Caco-2 (cell line): ENCODE measurements around the gene CCNA2. TPM values are rescaled to one million over a fixed set of nuclear protein-coding genes. Genes with fewer than 3 reads are reported as not detected.

Source experiments
- BruUV-seq: library from RNA; stranded (reverse); fragments of 400-500 nt; replicated peaks from 2 replicates; lab custom pipeline; 2021; lab: Mats Ljungman, UMichigan
- CTCF ChIA-PET: fragments of 300-600 bp; sonication (Branson Sonifier 250); formaldehyde crosslinking; loops from one replicate; lab custom pipeline; 2022; ENCODE audit warnings: antibody characterized with exemption; lab: Charles Lee
- POLR2A ChIA-PET: fragments of 300-600 bp; sonication (Branson Sonifier 250); formaldehyde crosslinking; loops from one replicate; lab custom pipeline; 2022; ENCODE audit warnings: antibody characterized with exemption; lab: Charles Lee
- DNase-seq, 2 experiments: peaks; one replicate each; pipeline versions ENCODE4 v3.0.0 to v3.0.0-alpha.2; 2020 to 2022
- H3K27me3 ChIP-seq: replicated peaks from 2 replicates; pipeline ENCODE4 v1.6.0; 2011; ENCODE audit warnings: low read length; ENCODE audit not compliant: control insufficient read depth, insufficient read depth
- H3K36me3 ChIP-seq: 2 replicates; pipeline ENCODE4 v1.5.1; 2011; ENCODE audit warnings: low read length; ENCODE audit not compliant: control insufficient read depth, insufficient read depth
- H3K4me1 ChIP-seq: fragments of 250-450 bp; sonication (Bioruptor Pico); 2 replicates; pipeline ENCODE4 v1.5.1; 2020; ENCODE audit warnings: mild to moderate bottlenecking
- H3K4me3 ChIP-seq: 2 replicates; pipeline ENCODE4 v1.5.1; 2011; ENCODE audit warnings: low read depth, mild to moderate bottlenecking, control low read depth, low read length
- H3K9me3 ChIP-seq: fragments of 250-450 bp; sonication (Bioruptor Pico); 2 replicates; pipeline ENCODE4 v1.5.1; 2020; ENCODE audit warnings: mild to moderate bottlenecking, moderate library complexity
- H3K27ac Mint-ChIP-seq: one replicate; pipeline ENCODE4 v1.8.0; 2022; ENCODE audit warnings: mixed read lengths; ENCODE audit not compliant: unreplicated experiment
- H3K27me3 Mint-ChIP-seq: one replicate; pipeline ENCODE4 v1.8.0; 2022; ENCODE audit warnings: mixed read lengths; ENCODE audit not compliant: insufficient read depth, unreplicated experiment
- H3K36me3 Mint-ChIP-seq: one replicate; pipeline ENCODE4 v1.8.0; 2022; ENCODE audit warnings: mild to moderate bottlenecking, mixed read lengths; ENCODE audit not compliant: insufficient read depth, unreplicated experiment
- H3K4me1 Mint-ChIP-seq: one replicate; pipeline ENCODE4 v1.8.0; 2022; ENCODE audit warnings: low read depth, mixed read lengths; ENCODE audit not compliant: unreplicated experiment
- H3K4me3 Mint-ChIP-seq: one replicate; pipeline ENCODE4 v1.8.0; 2022; ENCODE audit warnings: mild to moderate bottlenecking, moderate library complexity, mixed read lengths; ENCODE audit not compliant: unreplicated experiment
- H3K9me3 Mint-ChIP-seq: one replicate; pipeline ENCODE4 v1.8.0; 2022; ENCODE audit warnings: mixed read lengths; ENCODE audit not compliant: unreplicated experiment
- CTCF ChIP-seq, 2 experiments: fragments of 200-600 bp in 1 of 2; IDR thresholded peaks; 1 replicate in 1 of 2; 2 replicates in 1 of 2; pipeline versions ENCODE4 v1.5.1 to v1.8.0; 2011 to 2022; ENCODE audit warnings: antibody characterized with exemption in 1 of 2, control low read depth in 1 of 2, inconsistent platforms in 1 of 2, low read depth in 1 of 2, low read length in 1 of 2, mild to moderate bottlenecking in 1 of 2, moderate library complexity in 1 of 2; ENCODE audit not compliant: insufficient read depth in 1 of 2, severe bottlenecking in 1 of 2, unreplicated experiment in 1 of 2
- intact Hi-C: fragments of 100-400 bp; cut with micrococcal nuclease; formaldehyde crosslinking; loops from one replicate; pipeline ENCODE4 v1.10.0; 2022; ENCODE audit not compliant: unreplicated experiment
- total RNA-seq: library from RNA; stranded (reverse); gene quantifications from 2 replicates; pipeline ENCODE4 v1.2.3, GENCODE V29; 2022

The CCNA2 gene
- total RNA-seq, 1 experiment from 2014 or later = 97.9 TPM

GRCh38 chr4:121789960-121790829, 33.5 kb downstream of the CCNA2 start:
- no peaks in the 10 kb centered on the region for H3K27me3 ChIP-seq
- POLR2A ChIA-PET = no interaction called here
- CTCF ChIA-PET = no interaction called here

DNA sequence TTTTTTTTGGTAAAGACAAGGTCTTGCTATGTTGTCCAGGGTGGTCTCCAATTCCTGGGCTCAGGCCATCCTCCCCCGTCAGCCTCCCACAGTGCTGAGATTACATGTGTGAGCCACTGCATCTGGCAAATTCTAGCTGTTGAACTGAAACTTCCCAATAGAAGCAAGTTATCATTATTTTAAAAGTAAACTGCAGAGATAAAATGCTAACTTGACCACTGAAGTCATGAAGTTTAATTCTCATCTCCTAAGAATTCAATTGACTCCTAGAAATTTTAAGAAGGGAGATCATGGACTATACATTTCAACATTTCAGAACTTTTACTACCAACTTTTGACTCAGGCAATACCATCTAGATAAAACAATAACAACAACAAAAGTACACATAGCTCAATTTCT, 34.2 kb downstream of the CCNA2 start:
- Histone ChIP-seq H3K4me1 (peaks cover 11% of the 10 kb centered on the region; the same call in 1 of the 2 replicates), H3K36me3 (no peaks in the 10 kb centered on the region), H3K4me3 (no peak overlapping the region), H3K9me3 (no peaks in the 10 kb centered on the region), H3K27me3 (no peaks in the 10 kb centered on the region)
- intact Hi-C loops = no loop called here
- no peak overlapping the region for H3K4me3 Mint-ChIP-seq
- no TSS peak for BruUV-seq
- peaks cover 6% of the 10 kb centered on the region for H3K27me3 Mint-ChIP-seq
- no peaks in the 10 kb centered on the region for H3K36me3 Mint-ChIP-seq
- peaks cover 6% of the 10 kb centered on the region for H3K4me1 Mint-ChIP-seq
- DNase-seq = no peak
- CTCF ChIA-PET = no interaction called here
- H3K9me3 Mint-ChIP-seq = no peaks in the 10 kb centered on the region
- H3K27ac Mint-ChIP-seq = no peak overlapping the region
- no peak for TF ChIP-seq CTCF (IDR thresholded peaks at IDR 0.05; ENCODE audit: insufficient read depth in 1 of 2, low read depth in 1 of 2, low read length in 1 of 2, severe bottlenecking in 1 of 2, unreplicated experiment in 1 of 2)
- POLR2A ChIA-PET = no interaction called here

More at GRCh38 chr4:121789960-121790829, 33.5 kb downstream of the CCNA2 start:
- H3K9me3 Mint-ChIP-seq = no peaks in the 10 kb centered on the region
- no peak overlapping the region for H3K4me3 Mint-ChIP-seq
- no TSS peak for BruUV-seq
- peaks cover 6% of the 10 kb centered on the region for H3K27me3 Mint-ChIP-seq
- no peak for TF ChIP-seq CTCF (IDR thresholded peaks at IDR 0.05; ENCODE audit: insufficient read depth in 1 of 2, low read depth in 1 of 2, low read length in 1 of 2, severe bottlenecking in 1 of 2, unreplicated experiment in 1 of 2)
- DNase-seq = no peak
- Histone ChIP-seq H3K4me3 (no peak overlapping the region), H3K4me1 (peaks cover 17% of the 10 kb centered on the region; the same call in 1 of the 2 replicates), H3K36me3 (no peaks in the 10 kb centered on the region), H3K9me3 (no peaks in the 10 kb centered on the region)
- no peaks in the 10 kb centered on the region for H3K36me3 Mint-ChIP-seq
- H3K4me1 Mint-ChIP-seq = peaks cover 10% of the 10 kb centered on the region
- intact Hi-C loops = no loop called here
- H3K27ac Mint-ChIP-seq = no peak overlapping the region

DNA sequence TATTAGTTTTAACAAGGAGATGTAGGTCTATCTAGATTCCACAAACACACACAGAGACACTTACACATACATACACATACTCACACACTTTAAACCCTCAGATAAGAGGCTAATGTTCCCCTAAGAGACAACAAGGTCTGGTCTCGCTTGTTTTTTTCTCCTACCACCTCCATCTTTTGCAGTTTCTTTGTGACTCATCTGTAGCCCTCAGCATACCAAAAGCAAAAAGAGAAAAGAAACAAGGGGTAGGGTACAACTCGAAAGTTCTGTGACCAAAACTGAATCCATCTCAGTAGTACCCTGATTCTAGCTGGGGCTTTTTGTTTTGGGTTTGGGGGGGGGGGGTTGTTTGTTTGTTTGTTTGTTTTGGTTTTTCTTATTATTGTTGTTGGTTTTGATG, 34.8 kb downstream of the CCNA2 start:
- H3K9me3 ChIP-seq = no peaks in the 10 kb centered on the region
- H3K36me3 Mint-ChIP-seq = no peaks in the 10 kb centered on the region
- H3K4me1 ChIP-seq = peaks cover 6% of the 10 kb centered on the region; the same call in 1 of the 2 replicates
- ChIA-PET POLR2A (no interaction called here), CTCF (no interaction called here)
- no peaks in the 10 kb centered on the region for H3K27me3 ChIP-seq
- intact Hi-C loops = no loop called here
- no peak overlapping the region for H3K4me3 ChIP-seq
- peaks cover 6% of the 10 kb centered on the region for H3K27me3 Mint-ChIP-seq
- H3K4me1 Mint-ChIP-seq = peaks cover under 1% of the 10 kb centered on the region
- TF ChIP-seq CTCF (IDR thresholded peaks at IDR 0.05; ENCODE audit: insufficient read depth in 1 of 2, low read depth in 1 of 2, low read length in 1 of 2, severe bottlenecking in 1 of 2, unreplicated experiment in 1 of 2) = no peak
- DNase-seq = no peak
- no TSS peak for BruUV-seq
- no peak overlapping the region for H3K4me3 Mint-ChIP-seq
- H3K27ac Mint-ChIP-seq = no peak overlapping the region
- no peaks in the 10 kb centered on the region for H3K36me3 ChIP-seq
- no peaks in the 10 kb centered on the region for H3K9me3 Mint-ChIP-seq
